DOHH2 (cell line): ENCODE data around the gene LRRC23.

Experiments used
- CTCF ChIP-seq: fragments of 200-600 bp; sonication (generic); IDR thresholded peaks from one replicate; pipeline ENCODE4 v1.5.1; 2014; ENCODE audit warnings: antibody characterized with exemption, mild to moderate bottlenecking, low read depth, low read length; ENCODE audit not compliant: poor library complexity, severe bottlenecking
- EZH2phosphoT487 ChIP-seq: fragments of 200-600 bp; sonication (generic); IDR thresholded peaks from 2 replicates; pipeline ENCODE4 v1.6.1; 2017; ENCODE audit warnings: borderline replicate concordance, mild to moderate bottlenecking, antibody characterized with exemption, low read length, moderate library complexity, mixed read lengths

GRCh38 chr12:6917491-6918231 lies 13.0 kb downstream of the LRRC23 start:
- TF ChIP-seq CTCF (no peak), EZH2phosphoT487 (no peak)
